ENCODE results near the gene OR7D4.

DNA sequence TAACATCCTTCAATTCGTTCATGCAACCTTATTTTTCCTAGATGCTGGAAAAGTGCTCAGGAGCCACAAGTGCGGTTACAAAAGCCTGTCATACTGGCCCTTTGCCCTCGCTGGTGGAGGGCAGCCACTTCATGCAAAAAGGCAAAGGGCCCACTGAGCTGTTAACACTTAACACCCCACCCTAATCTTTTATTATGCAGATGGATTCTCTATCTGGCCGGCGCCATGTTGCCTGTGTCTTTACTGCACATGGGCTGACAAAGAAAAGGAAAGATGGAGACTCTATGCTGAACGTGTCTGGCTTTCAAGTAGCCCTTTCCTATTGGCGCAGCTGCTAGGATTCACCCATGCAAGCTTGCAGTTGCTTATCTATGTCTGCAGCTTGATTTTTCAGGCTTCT is 29.9 kb downstream of the OR7D4 start:
- TF ChIP-seq POLR2A (IDR thresholded peaks at IDR 0.05), result no peak
- TF ChIP-seq, protein P1, sequence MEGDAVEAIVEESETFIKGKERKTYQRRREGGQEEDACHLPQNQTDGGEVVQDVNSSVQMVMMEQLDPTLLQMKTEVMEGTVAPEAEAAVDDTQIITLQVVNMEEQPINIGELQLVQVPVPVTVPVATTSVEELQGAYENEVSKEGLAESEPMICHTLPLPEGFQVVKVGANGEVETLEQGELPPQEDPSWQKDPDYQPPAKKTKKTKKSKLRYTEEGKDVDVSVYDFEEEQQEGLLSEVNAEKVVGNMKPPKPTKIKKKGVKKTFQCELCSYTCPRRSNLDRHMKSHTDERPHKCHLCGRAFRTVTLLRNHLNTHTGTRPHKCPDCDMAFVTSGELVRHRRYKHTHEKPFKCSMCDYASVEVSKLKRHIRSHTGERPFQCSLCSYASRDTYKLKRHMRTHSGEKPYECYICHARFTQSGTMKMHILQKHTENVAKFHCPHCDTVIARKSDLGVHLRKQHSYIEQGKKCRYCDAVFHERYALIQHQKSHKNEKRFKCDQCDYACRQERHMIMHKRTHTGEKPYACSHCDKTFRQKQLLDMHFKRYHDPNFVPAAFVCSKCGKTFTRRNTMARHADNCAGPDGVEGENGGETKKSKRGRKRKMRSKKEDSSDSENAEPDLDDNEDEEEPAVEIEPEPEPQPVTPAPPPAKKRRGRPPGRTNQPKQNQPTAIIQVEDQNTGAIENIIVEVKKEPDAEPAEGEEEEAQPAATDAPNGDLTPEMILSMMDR (IDR thresholded peaks at IDR 0.05 in 4 of 5, conservative IDR thresholded peaks at IDR 0.05 in 1 of 5), result no peak
